HEK293 (cell line): ENCODE measurements around the gene PIANP.

ENCODE experiments used
- GLIS2 ChIP-seq: fragments of 450-650 bp; formaldehyde crosslinking; IDR thresholded peaks from 2 replicates; pipeline ENCODE4 v1.5.1; 2016; ENCODE audit warnings: missing biosample characterization, missing genetic modification characterization
- KLF16 ChIP-seq: fragments of 450-650 bp; formaldehyde crosslinking; IDR thresholded peaks from 2 replicates; pipeline ENCODE4 v1.5.1; 2017; ENCODE audit warnings: missing biosample characterization, missing genetic modification characterization
- SALL2 ChIP-seq: fragments of 450-650 bp; formaldehyde crosslinking; IDR thresholded peaks from 2 replicates; pipeline ENCODE4 v1.5.0; 2017; ENCODE audit warnings: missing biosample characterization, mild to moderate bottlenecking, missing genetic modification characterization, borderline replicate concordance
- SCRT2 ChIP-seq: fragments of 450-650 bp; formaldehyde crosslinking; IDR thresholded peaks from 2 replicates; pipeline ENCODE4 v1.5.1; 2016; ENCODE audit warnings: missing biosample characterization, missing genetic modification characterization
- SETDB1 ChIP-seq: IDR thresholded peaks from one replicate; pipeline ENCODE4 v1.6.1; 2017; ENCODE audit warnings: mild to moderate bottlenecking, low read length, moderate library complexity, mixed read lengths; ENCODE audit not compliant: insufficient read length
- SP2 ChIP-seq: fragments of 450-650 bp; formaldehyde crosslinking; IDR thresholded peaks from 2 replicates; pipeline ENCODE4 v1.5.1; 2016; ENCODE audit warnings: missing biosample characterization, missing genetic modification characterization
- ZBTB48 ChIP-seq: fragments of 450-650 bp; formaldehyde crosslinking; IDR thresholded peaks from 2 replicates; pipeline ENCODE4 v1.5.1; 2016; ENCODE audit warnings: missing biosample characterization, missing genetic modification characterization
- ZBTB8A ChIP-seq: fragments of 450-650 bp; formaldehyde crosslinking; IDR thresholded peaks from 2 replicates; pipeline ENCODE4 v1.5.1; 2016; ENCODE audit warnings: missing biosample characterization, missing genetic modification characterization
- ZFHX2 ChIP-seq: fragments of 450-650 bp; formaldehyde crosslinking; conservative IDR thresholded peaks from 2 replicates; pipeline ENCODE4 v1.5.1; 2016; ENCODE audit warnings: missing biosample characterization, missing genetic modification characterization
- ZFP41 ChIP-seq: fragments of 450-650 bp; formaldehyde crosslinking; IDR thresholded peaks from 2 replicates; pipeline ENCODE4 v1.5.1; 2016; ENCODE audit warnings: missing biosample characterization, missing genetic modification characterization, borderline replicate concordance
- ZNF121 ChIP-seq: fragments of 450-650 bp; formaldehyde crosslinking; IDR thresholded peaks from 2 replicates; pipeline ENCODE4 v1.5.1; 2016; ENCODE audit warnings: missing biosample characterization, missing genetic modification characterization
- ZNF155 ChIP-seq: fragments of 450-650 bp; formaldehyde crosslinking; IDR thresholded peaks from 2 replicates; pipeline ENCODE4 v1.5.1; 2016; ENCODE audit warnings: missing biosample characterization, missing genetic modification characterization
- ZNF221 ChIP-seq: fragments of 450-650 bp; formaldehyde crosslinking; IDR thresholded peaks from 2 replicates; pipeline ENCODE4 v1.5.1; 2017; ENCODE audit warnings: missing biosample characterization, missing genetic modification characterization, borderline replicate concordance
- ZNF280C ChIP-seq: fragments of 450-650 bp; formaldehyde crosslinking; IDR thresholded peaks from 2 replicates; pipeline ENCODE4 v1.5.1; 2016; ENCODE audit warnings: missing biosample characterization, missing genetic modification characterization
- ZNF398 ChIP-seq: fragments of 450-650 bp; formaldehyde crosslinking; IDR thresholded peaks from 2 replicates; pipeline ENCODE4 v1.5.1; 2017; ENCODE audit warnings: missing biosample characterization, missing genetic modification characterization
- ZNF404 ChIP-seq: fragments of 450-650 bp; formaldehyde crosslinking; IDR thresholded peaks from 2 replicates; pipeline ENCODE4 v1.5.1; 2017; ENCODE audit warnings: missing biosample characterization, missing genetic modification characterization
- ZNF510 ChIP-seq: fragments of 450-650 bp; formaldehyde crosslinking; IDR thresholded peaks from 2 replicates; pipeline ENCODE4 v1.5.1; 2018; ENCODE audit warnings: mild to moderate bottlenecking, missing genetic modification characterization, missing biosample characterization; ENCODE audit not compliant: insufficient replicate concordance
- ZNF558 ChIP-seq: fragments of 450-650 bp; formaldehyde crosslinking; IDR thresholded peaks from 2 replicates; pipeline ENCODE4 v1.5.1; 2016; ENCODE audit warnings: missing biosample characterization, missing genetic modification characterization
- ZNF585B ChIP-seq: fragments of 450-650 bp; formaldehyde crosslinking; IDR thresholded peaks from 2 replicates; pipeline ENCODE4 v1.5.1; 2016; ENCODE audit warnings: missing biosample characterization, missing genetic modification characterization
- ZNF600 ChIP-seq: fragments of 450-650 bp; formaldehyde crosslinking; IDR thresholded peaks from 2 replicates; pipeline ENCODE4 v1.5.1; 2016; ENCODE audit warnings: missing biosample characterization, missing genetic modification characterization
- ZNF645 ChIP-seq: fragments of 450-650 bp; formaldehyde crosslinking; IDR thresholded peaks from 2 replicates; pipeline ENCODE4; 2016; ENCODE audit warnings: missing biosample characterization, missing genetic modification characterization
- ZNF660 ChIP-seq: fragments of 450-650 bp; IDR thresholded peaks from 2 replicates; pipeline ENCODE4 v1.5.1; 2018; ENCODE audit warnings: missing biosample characterization, mild to moderate bottlenecking, missing genetic modification characterization
- ZNF707 ChIP-seq: fragments of 450-650 bp; formaldehyde crosslinking; IDR thresholded peaks from 2 replicates; pipeline ENCODE4 v1.5.1; 2016; ENCODE audit warnings: missing biosample characterization, missing genetic modification characterization
- ZNF747 ChIP-seq: fragments of 450-650 bp; formaldehyde crosslinking; IDR thresholded peaks from 2 replicates; pipeline ENCODE4 v1.5.1; 2016; ENCODE audit warnings: missing biosample characterization, missing genetic modification characterization
- ZNF768 ChIP-seq: fragments of 450-650 bp; formaldehyde crosslinking; IDR thresholded peaks from 2 replicates; pipeline ENCODE4 v1.5.1; 2018; ENCODE audit warnings: missing biosample characterization, mild to moderate bottlenecking, missing genetic modification characterization
- ZNF777 ChIP-seq: fragments of 450-650 bp; formaldehyde crosslinking; IDR thresholded peaks from 2 replicates; pipeline ENCODE4 v1.5.1; 2017; ENCODE audit warnings: missing biosample characterization, missing genetic modification characterization, borderline replicate concordance
- ZNF791 ChIP-seq: fragments of 450-650 bp; formaldehyde crosslinking; IDR thresholded peaks from 2 replicates; pipeline ENCODE4 v1.5.1; 2016; ENCODE audit warnings: missing biosample characterization, missing genetic modification characterization
- TF ChIP-seq, protein P1 (sequence below): fragments of 450-650 bp; formaldehyde crosslinking; IDR thresholded peaks from 2 replicates; pipeline ENCODE4 v1.5.1; 2016; ENCODE audit warnings: missing biosample characterization, missing genetic modification characterization, borderline replicate concordance

The PIANP gene

GRCh38 chr12:6699989-6700645, 498 bp downstream of the PIANP start (continued):
- TF ChIP-seq ZNF280C (no peak), ZNF747 (tag by site-specific recombination) (no peak), SALL2 (tag by site-specific recombination) (no peak), ZNF398 (tag by site-specific recombination) (peak; percentile 61), ZNF660 (tag by site-specific recombination) (no peak), ZBTB8A (tag by site-specific recombination) (peak; percentile 68), GLIS2 (tag by site-specific recombination) (peak; percentile 58; the same call in 1 of the 2 replicates), ZNF558 (no peak), ZNF600 (tag by site-specific recombination) (0 out of 2 replicates have a peak, but pooled peaks have one; percentile 46), ZNF404 (no peak), ZNF645 (tag by site-specific recombination) (no peak), ZNF510 (no peak), ZNF791 (tag by site-specific recombination) (no peak), SCRT2 (peak; percentile 97), ZNF777 (peak; percentile 46; the same call in 1 of the 2 replicates), ZNF585B (tag by site-specific recombination) (no peak), KLF16 (0 out of 2 replicates have a peak, but pooled peaks have one; percentile 5), ZFP41 (tag by site-specific recombination) (no peak), SETDB1 (no peak), ZFHX2 (tag by site-specific recombination) (no peak), ZNF768 (tag by site-specific recombination) (no peak), SP2 (tag by site-specific recombination) (peak; percentile 21; the same call in 1 of the 2 replicates), ZBTB48 (tag by site-specific recombination) (peak; percentile 49; the same call in 1 of the 2 replicates), ZNF707 (no peak), ZNF155 (tag by site-specific recombination) (no peak), ZNF121 (tag by site-specific recombination) (no peak), ZNF221 (tag by site-specific recombination) (no peak)
- TF ChIP-seq, protein P1, sequence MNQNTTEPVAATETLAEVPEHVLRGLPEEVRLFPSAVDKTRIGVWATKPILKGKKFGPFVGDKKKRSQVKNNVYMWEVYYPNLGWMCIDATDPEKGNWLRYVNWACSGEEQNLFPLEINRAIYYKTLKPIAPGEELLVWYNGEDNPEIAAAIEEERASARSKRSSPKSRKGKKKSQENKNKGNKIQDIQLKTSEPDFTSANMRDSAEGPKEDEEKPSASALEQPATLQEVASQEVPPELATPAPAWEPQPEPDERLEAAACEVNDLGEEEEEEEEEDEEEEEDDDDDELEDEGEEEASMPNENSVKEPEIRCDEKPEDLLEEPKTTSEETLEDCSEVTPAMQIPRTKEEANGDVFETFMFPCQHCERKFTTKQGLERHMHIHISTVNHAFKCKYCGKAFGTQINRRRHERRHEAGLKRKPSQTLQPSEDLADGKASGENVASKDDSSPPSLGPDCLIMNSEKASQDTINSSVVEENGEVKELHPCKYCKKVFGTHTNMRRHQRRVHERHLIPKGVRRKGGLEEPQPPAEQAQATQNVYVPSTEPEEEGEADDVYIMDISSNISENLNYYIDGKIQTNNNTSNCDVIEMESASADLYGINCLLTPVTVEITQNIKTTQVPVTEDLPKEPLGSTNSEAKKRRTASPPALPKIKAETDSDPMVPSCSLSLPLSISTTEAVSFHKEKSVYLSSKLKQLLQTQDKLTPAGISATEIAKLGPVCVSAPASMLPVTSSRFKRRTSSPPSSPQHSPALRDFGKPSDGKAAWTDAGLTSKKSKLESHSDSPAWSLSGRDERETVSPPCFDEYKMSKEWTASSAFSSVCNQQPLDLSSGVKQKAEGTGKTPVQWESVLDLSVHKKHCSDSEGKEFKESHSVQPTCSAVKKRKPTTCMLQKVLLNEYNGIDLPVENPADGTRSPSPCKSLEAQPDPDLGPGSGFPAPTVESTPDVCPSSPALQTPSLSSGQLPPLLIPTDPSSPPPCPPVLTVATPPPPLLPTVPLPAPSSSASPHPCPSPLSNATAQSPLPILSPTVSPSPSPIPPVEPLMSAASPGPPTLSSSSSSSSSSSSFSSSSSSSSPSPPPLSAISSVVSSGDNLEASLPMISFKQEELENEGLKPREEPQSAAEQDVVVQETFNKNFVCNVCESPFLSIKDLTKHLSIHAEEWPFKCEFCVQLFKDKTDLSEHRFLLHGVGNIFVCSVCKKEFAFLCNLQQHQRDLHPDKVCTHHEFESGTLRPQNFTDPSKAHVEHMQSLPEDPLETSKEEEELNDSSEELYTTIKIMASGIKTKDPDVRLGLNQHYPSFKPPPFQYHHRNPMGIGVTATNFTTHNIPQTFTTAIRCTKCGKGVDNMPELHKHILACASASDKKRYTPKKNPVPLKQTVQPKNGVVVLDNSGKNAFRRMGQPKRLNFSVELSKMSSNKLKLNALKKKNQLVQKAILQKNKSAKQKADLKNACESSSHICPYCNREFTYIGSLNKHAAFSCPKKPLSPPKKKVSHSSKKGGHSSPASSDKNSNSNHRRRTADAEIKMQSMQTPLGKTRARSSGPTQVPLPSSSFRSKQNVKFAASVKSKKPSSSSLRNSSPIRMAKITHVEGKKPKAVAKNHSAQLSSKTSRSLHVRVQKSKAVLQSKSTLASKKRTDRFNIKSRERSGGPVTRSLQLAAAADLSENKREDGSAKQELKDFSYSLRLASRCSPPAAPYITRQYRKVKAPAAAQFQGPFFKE (tag by site-specific recombination), result 0 out of 2 replicates have a peak, but pooled peaks have one; percentile 35
